ENCODE data around the gene SLC9A4.

SLC9A4 gene, protein sequence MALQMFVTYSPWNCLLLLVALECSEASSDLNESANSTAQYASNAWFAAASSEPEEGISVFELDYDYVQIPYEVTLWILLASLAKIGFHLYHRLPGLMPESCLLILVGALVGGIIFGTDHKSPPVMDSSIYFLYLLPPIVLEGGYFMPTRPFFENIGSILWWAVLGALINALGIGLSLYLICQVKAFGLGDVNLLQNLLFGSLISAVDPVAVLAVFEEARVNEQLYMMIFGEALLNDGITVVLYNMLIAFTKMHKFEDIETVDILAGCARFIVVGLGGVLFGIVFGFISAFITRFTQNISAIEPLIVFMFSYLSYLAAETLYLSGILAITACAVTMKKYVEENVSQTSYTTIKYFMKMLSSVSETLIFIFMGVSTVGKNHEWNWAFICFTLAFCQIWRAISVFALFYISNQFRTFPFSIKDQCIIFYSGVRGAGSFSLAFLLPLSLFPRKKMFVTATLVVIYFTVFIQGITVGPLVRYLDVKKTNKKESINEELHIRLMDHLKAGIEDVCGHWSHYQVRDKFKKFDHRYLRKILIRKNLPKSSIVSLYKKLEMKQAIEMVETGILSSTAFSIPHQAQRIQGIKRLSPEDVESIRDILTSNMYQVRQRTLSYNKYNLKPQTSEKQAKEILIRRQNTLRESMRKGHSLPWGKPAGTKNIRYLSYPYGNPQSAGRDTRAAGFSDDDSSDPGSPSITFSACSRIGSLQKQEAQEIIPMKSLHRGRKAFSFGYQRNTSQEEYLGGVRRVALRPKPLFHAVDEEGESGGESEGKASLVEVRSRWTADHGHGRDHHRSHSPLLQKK

DNA sequence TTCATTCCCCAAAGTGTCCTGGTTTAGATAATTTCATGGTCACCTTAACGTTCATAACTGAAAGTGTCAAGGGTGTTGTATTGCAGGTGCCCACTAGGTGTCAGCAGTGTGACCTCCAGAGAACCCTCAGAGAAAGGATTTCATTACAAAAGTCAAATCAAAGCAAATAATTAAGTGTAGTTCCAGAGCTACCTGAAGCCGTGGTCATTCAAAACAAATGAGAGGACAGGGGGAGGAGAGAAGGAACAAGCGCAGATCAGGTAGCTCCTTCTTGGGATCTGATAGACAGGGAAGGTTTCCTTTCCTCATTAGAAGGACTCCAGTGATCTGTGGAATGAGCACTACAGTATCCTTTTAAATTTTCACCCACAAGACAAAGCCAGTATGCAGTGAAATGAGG is at the start of gene SLC9A4:
TSS of gene SLC9A4 (plus strand) at position 207 of the 400 bp plus-strand sequence. CDS start 534 bp downstream, outside the sequence.
- peak; percentile 11 for DNase-seq (ENCODE audit: low read depth)

DNA sequence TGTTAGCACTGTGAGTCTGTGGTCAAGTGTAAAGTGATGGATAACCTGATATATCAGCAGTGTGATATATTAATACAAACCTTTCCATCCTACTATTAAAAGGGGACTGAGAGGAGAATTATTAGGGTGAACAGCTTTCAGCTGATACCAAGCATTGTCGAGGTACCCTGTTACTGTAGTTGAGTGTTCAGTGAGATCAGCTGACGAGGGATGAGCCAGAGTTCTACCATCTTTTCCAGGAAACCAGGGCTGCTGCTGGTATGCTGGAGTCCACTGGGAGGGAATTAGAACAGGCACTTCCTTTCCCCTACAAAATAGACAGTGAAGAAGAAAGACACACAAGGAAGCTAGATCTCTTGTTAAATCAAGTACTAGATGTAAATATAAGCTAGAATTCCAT is 49.7 kb upstream of the SLC9A4 start:
- no peak for DNase-seq (ENCODE audit: low read depth)

DNA sequence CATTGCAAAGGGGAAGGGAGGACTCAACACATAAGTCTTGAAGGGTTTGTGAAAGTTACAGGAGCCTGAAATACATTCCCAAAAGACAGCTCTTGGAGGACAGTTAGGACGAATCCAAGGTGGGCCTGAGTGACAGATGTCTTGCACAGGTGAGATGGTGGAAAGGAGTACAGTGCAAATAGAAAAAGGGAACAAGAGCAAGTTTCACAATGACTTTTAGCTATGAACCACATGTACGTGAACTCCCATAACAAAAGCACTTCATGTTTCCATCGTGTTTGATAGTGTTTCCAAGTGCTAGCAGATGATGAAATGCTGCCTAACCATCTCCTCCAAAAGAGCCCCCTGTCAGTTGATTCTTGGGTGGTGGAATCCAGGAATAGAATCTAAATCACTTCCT is 48.3 kb upstream of the SLC9A4 start:
- DNase-seq (ENCODE audit: low read depth) = no peak

DNA sequence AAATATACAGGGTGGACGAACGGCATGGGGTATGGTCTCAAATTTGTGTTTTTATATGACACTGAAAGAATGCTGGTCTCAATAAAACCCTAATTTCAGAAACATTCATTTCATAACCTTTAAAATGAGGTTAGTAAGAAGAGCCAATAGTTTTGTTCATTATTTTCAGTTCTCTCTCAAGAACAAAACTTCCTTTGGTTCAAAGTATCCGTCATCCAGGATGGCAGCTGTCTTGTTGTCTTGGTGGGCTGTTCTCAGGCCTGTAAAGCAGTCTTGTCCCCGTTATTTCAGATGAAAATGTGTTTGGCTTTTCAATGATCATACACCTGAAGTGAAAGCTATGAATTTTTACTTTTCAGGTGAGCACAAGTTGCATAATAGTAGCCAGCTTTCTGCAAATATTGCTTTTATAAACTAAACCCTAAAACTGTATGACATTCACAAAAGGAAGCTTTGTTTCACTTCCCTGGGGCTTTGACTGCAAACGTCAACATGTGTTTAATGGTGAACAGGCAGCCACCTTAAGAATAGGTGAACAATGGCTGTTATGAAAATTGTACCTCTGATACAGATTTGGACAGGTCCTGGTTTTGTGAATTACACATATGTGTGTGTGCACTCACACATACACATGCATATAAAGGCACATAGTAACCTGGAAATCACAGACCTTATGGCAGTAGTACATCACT is 47.4 kb upstream of the SLC9A4 start:
- no peak for DNase-seq (ENCODE audit: low read depth)

DNA sequence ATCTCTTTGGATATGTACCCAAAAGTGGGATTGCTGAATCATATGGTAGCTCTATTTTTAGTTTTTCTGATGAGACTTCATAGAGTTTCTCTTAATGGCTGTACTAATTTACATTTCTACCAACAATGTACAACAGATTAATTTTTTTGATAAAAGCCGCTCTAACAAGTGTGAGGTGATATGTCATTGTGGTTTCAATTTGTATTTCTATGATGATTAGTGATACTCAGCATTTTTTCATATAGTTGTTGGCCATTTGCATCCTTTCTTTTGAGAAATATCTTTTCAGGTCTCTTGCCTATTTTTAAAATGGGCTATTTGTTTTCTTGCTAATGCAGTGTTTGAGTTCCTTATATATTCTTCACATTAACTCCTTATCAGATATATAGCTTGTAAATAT is 45.8 kb upstream of the SLC9A4 start:
- DNase-seq (ENCODE audit: low read depth) = no peak

DNA sequence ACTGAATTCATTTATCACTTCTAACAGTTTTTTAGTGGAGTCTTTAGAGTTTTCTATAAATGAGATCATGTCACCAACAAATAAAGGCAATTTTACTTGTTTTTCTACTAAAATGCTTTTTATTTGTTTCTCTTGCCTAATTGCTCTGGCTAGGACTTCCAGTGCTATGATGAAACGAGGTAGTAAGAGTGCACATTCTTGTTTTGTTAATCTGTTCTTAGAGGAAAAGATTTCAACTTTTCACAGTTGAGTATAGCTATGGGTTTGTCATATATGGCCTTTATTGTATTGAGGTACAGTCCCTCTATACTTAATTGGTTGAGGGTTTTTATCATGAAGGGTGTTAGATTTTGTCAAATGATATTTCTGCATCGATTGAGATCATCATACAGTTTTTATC is 44.5 kb upstream of the SLC9A4 start:
- DNase-seq (ENCODE audit: low read depth) = no peak

DNA sequence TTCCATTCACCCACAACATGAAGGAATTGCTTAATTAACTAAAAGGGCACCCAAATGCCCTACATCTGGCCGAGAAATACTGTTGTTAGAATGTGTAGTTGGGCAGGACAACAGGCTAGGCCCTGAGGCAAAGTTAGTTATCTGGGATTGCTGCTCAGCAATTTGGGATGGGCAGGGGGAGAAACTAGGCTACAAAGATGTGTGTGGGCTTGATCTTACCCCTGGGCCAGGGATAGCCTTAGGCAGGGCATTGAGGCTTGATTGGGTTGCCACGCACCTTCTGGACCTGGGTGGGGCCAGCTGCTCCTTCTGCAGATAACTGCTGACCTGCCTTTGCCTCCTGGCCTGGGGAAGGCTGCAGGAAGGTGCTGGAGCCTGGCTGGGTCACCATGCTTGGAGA is 40.6 kb upstream of the SLC9A4 start:
- DNase-seq (ENCODE audit: low read depth) = no peak

DNA sequence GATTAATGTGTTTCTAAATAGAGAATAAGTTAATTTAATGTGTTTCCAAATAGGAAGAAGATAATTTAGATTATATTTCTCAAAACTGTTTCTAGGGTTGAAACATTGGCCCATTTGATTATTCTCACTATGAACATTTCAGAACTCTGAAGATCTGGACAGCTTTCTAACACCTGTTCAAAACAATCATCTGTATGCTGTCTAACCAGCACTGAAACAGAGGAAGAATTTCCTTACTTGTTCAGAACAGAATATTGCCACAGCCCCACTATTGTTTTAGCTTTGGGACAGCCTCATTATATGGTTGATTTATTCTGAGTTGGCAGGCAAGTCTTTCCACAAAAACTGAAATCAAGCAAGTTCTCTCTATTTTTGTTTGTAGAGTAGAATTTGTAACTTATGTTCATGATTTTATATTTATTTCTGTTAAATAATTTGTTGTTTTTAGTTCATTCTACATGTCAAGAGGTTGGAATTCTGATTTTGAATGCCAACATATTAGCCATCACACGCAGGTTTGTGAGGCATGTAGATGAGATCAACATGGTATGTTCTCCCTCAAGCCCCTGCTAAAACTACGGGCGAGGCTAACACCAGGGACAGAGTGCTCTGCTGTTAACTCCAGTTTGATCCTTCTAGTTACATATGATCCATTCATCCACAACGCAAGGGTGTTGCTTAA is 38.9 kb upstream of the SLC9A4 start:
- DNase-seq (ENCODE audit: low read depth) = no peak

DNA sequence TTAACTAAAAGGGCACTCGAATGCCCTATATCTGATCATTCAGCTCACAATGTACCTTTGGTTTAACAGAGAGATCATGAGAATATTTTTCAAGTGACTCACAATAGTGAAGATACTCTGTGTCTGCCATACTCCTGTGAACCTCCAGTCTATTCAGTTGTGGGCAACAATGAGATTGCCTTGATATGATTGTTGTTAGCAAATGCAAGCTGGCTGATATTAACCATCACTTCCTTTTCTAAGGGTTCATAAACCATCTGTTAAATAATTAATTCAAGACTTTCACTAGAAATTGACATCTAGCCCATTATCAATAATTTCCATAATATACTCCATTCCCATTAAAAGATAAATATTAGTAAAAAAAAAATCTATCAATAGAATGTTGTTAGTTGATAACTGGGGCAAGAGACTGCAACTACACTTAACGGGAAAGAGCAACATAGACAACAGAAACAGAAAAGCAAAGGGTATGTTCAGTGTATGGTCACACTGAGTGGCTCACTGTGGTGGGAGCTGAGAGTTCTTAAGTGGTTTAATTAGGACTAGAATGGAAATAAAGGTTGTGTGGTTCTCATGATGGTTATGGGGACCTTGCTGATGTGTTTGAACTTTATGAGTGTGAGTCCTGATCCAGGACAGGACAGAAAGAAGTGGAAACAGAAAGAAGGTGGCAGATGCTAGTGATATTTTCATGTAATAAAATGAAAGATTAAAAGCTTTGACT is 38.2 kb upstream of the SLC9A4 start:
- DNase-seq (ENCODE audit: low read depth) = no peak

DNA sequence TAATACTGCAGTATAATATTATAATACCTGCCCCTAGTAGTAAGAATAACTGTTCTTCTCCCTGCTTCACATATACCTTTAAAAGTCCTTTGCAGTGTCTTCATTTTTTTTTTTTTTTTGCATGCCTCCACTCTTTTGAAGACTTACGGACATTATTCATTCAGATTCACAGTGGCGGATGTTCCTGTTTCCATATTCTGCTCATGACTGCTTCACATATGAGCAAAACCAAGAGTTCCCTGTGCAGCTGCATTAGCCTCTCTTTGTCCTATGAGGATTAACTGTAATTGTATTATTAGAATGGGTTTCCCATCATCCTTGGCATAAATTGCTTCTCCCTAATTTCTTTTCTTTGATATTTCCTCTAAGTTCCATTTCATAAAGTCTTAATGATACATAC is 37.3 kb upstream of the SLC9A4 start:
- DNase-seq (ENCODE audit: low read depth) = no peak

DNA sequence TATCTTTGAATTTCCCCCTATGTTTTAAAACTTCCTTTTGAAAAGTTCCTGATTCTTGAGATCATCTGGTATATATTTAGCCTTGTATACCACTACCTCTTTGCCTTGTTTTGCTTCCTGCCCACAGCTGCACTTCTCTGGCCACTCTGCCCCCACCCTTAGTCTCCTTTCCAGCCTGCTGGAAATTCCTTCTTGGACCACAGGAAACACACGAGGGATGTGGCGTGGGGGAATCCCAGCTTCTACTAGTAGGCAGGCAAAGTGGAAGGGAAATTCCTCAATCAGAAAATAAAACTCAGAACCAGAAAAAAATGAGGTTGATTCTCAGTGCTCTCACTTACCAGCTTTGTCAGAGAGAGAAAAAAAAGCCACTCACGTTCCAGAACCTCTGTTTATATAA is 36.7 kb upstream of the SLC9A4 start:
- DNase-seq (ENCODE audit: low read depth) = no peak

DNA sequence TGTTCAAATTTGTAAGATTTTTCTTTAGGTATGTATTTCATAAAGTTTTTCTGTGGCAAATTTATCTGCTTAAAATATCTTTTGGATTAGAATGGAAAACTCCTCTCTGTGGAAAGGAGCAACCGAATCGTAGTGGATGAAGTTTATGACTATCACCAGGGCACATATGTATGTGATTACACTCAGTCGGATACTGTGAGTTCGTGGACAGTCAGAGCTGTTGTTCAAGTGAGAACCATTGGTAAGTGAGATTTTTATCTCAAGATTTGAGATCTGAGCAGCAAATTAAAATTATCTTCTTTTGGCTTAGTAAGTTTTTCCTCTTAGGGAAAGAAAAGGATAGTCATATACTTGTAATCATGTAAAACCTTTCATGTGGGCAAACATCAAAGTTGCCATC is 35.9 kb upstream of the SLC9A4 start:
- no peak for DNase-seq (ENCODE audit: low read depth)

DNA sequence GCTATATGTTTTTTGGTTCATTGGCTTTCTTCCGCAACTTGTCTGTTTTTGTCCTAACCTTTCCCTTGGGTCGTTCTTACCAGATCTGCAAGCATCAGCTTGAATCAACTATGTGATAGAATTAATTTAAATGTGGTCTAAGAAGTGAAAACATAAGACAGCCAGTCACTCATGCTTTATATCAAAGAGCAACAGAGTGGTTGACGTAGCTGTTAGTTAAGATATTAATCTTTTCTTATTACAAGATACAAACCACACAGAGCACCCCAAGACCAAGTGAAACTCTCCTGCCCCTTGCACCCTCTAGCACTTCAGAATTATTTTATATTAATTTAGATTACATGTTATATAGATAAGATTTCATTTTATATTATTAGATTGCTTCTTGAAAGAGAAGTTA is 34.9 kb upstream of the SLC9A4 start:
- no peak for DNase-seq (ENCODE audit: low read depth)

DNA sequence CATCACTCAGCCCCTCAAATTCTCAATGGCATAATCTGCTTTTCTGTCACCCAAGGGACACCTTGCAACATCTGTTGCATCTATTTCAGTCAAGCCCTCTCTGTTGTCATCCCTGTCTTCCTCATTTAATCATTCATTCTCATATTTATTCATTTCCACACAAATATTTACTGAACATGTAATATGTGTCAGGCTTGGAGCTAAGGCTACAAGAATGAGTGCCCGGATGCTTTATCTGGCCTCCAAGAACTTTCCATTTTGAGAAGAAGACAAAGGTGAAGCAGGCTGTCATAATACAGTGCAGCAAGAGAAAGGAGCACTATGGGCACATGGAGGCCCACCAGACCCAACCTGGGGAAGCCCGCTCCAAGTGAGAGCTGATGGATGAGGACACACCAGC is 34.4 kb upstream of the SLC9A4 start:
- DNase-seq (ENCODE audit: low read depth) = no peak

DNA sequence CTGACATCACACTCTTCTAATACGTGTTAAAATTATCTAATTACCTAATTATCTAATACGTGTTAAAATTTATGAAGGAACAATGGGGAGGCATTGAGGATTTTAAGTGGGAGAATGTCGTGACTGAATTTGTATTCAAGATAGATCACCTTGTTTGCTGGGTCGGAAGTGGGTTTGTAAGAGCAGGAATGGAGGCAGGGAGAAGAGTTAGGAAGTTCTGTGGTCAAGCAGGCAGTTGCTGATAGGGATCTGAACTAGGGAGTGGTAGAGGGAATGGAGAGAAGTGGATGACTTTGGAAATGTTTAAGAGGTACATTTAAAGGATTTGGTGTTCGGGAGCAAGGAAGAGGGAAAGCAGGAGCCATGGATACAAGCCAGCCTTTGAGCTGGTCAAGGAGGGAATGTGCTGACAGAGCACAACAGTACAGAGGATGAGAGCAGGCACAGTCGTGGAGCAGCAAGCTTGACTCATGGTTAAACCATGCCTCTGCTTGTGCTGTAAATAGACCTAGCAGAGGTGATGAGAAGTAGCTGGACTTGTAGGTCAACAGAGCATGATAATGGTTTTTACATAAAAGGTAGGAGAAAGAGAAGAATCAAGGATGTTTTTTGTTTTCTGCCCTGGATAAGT is 33.8 kb upstream of the SLC9A4 start:
- no peak for DNase-seq (ENCODE audit: low read depth)

DNA sequence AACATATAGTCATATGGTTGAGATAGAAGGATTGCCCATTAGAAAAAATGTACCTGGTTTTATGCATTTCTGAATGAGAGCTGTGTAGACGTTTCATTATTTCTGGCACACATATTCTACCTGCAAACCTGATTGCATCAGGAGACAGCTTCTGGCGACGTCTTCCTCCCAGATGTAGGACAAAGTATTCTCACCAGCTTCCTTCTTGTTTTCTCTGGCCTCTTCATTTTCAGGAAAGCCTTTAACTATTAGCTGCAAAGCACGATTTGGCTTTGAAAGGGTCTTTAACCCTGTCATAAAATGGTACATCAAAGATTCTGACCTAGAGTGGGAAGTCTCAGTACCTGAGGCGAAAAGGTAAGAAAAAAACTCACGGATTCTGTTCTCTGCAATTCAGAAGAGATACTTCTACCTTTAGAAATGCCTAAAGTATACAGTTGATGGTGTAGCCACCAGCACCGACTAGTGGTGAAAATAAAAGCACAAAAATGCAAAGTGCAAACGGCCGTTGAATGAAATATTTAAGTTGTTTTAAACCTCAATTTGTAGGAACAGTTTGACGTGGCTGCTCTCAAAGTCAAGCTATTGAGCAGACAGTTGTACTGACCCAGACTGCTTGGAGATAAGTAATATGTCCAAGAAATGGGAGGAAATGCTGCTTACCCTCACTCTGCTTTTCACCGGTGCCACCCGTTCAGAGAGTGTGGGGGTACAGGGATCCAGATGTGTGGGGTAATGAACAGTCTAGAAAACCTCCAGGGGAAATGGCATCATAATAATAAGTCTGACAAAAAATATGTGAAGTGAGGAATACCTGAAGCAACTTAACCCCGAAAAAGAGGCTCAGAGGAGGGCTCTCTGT is 29.8 kb upstream of the SLC9A4 start:
- no peak for DNase-seq (ENCODE audit: low read depth)

DNA sequence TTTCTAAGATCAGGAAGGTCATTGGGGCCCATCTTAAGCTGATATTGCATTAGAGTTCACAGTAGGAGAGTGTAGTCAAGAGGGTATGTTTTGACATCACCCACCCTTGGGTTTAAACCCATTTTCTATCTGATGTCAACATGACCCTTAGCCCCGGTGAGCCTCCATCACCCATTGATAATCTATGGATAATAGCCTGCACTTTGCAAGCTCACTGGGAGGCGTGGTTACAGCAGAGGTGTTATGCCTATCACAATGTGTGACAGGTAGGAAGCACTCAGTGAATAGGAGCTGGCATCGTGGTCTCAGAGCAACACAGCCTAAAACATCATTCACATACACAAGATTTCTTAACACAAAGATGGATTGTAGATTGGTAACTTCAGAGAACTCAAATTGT is 28.8 kb upstream of the SLC9A4 start:
- DNase-seq (ENCODE audit: low read depth) = no peak

DNA sequence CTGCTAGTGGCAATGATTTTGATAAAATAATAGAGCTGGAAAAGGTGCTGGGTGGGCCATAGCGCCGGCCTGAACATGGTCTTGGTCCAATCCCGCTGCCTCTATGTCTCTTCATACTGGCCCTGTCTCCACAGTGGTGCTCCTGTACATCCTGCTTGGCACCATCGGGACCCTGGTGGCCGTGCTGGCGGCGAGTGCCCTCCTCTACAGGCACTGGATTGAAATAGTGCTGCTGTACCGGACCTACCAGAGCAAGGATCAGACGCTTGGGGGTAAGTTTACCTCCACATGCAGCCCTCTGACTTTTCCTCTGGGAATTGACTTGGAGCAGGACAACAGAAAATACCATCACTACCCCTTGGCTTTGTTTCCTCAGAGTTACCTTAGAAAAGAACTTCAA is 26.1 kb upstream of the SLC9A4 start:
- DNase-seq (ENCODE audit: low read depth) = no peak

DNA sequence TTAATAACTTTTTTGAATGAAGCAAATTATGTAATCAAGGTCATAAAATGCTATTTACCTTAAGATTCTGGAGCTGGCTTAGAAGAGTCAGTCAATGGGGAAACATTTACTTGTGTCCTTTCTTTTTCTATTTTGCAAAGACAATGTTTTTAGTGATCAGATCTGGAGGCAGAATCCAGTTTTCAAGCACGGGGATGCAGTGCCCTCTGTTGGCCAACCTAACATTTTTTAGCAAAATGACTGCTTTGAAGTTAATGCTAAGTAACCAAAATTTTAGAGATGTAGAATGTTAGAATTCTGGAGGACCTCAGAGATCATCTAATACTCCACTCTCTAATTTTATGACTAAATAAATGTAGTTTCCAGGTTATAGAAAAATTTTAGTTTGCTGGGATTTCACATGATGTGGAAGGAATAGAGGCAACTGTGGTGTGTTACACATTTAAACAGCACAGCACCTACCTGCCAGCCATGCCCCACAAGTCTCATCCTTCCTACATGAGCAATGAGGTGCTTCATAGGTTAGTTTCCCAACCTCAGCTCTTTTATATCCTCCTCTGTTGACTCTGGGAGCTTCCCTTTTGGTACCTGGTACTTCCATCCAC is 23.6 kb upstream of the SLC9A4 start:
- peak; percentile 24 for DNase-seq (ENCODE audit: low read depth)

DNA sequence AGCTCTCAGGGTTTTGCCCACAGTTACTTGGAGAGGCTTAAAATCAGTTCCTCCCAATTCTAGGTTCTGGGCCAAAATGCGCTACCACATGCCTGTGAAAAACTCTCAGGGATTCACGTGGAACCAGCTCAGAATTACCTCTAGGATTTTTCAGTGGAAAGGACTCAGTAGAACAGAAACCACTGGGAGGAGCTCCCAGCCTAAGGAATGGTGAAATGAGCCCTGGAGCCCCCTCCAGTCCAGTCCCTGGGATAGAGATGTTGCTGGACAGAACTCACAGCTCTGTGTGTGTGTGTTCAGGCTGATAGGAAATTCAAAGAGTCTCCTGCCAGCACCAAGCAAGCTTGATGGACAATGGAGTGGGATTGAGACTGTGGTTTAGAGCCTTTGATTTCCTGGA is 21.1 kb upstream of the SLC9A4 start:
- DNase-seq (ENCODE audit: low read depth) = no peak
